DND-41 (cell line): ENCODE data around the gene SPSB1.
"Not testable (repeated sequence)": the region's sequence is repeated elsewhere in the genome, so short reads cannot be mapped to it uniquely, and the experiment has no call there.

ENCODE experiments used
- ATAC-seq: fragments of 200-7000 bp; cut with Tn5 transposase; 3 replicates; pipeline ENCODE4 v1.9.1; 2021; ENCODE audit warnings: low read depth; ENCODE audit not compliant: insufficient read depth
- DNase-seq: peaks from one replicate; pipeline ENCODE4 v3.0.0-alpha.2; 2020
- H2AFZ ChIP-seq: 2 replicates; pipeline ENCODE4 v1.6.0; 2012; ENCODE audit warnings: low read depth, low read length
- H3K27ac ChIP-seq: 2 replicates; pipeline ENCODE4 v1.5.1; 2012; ENCODE audit warnings: low read length, inconsistent platforms
- H3K27me3 ChIP-seq: fragments of 200-600 bp; sonication (generic); 2 replicates; pipeline ENCODE4 v1.6.0; 2012; ENCODE audit warnings: low read length, mild to moderate bottlenecking, inconsistent platforms; ENCODE audit not compliant: insufficient read depth, poor library complexity
- H3K36me3 ChIP-seq: 2 replicates; pipeline ENCODE4 v1.5.1; 2012; ENCODE audit warnings: low read length, inconsistent platforms; ENCODE audit not compliant: insufficient read depth
- H3K4me1 ChIP-seq: 2 replicates; pipeline ENCODE4 v1.5.1; 2012; ENCODE audit warnings: mild to moderate bottlenecking, low read length; ENCODE audit not compliant: insufficient read depth
- H3K4me2 ChIP-seq: 2 replicates; pipeline ENCODE4 v1.6.0; 2012; ENCODE audit warnings: mild to moderate bottlenecking, moderate library complexity, low read length, inconsistent platforms; ENCODE audit not compliant: insufficient read depth
- H3K4me3 ChIP-seq, 2 experiments: fragments of 200-600 bp in 1 of 2; shearing (Covaris generic) in 1 of 2; 2 replicates each; pipeline ENCODE4 v1.5.1; 2012 to 2016; ENCODE audit warnings: inconsistent platforms in 2 of 2, low read length in 2 of 2, mild to moderate bottlenecking in 2 of 2, low read depth in 1 of 2, moderate library complexity in 1 of 2
- H3K79me2 ChIP-seq: 2 replicates; pipeline ENCODE4 v1.6.0; 2012; ENCODE audit warnings: low read length, inconsistent platforms; ENCODE audit not compliant: insufficient read depth
- H3K9ac ChIP-seq: 2 replicates; pipeline ENCODE4 v1.6.0; 2012; ENCODE audit warnings: low read depth, mild to moderate bottlenecking, inconsistent platforms, low read length, moderate library complexity
- H3K9me3 ChIP-seq: 2 replicates; pipeline ENCODE4 v1.5.1; 2012; ENCODE audit warnings: low read length, moderate library complexity, mild to moderate bottlenecking, inconsistent platforms; ENCODE audit not compliant: insufficient read depth, severe bottlenecking
- H4K20me1 ChIP-seq: 2 replicates; pipeline ENCODE4 v1.6.0; 2012; ENCODE audit warnings: low read length; ENCODE audit not compliant: insufficient read depth
- CTCF ChIP-seq: IDR thresholded peaks from 2 replicates; pipeline ENCODE4 v1.5.1; 2012; ENCODE audit warnings: borderline replicate concordance, low read length, moderate library complexity, mild to moderate bottlenecking; ENCODE audit not compliant: poor library complexity, severe bottlenecking; ENCODE audit errors: extremely low read depth
- EZH2 ChIP-seq: IDR thresholded peaks from 3 replicates; pipeline ENCODE4 v1.6.1; 2012; ENCODE audit warnings: borderline replicate concordance, low read depth, mild to moderate bottlenecking, moderate library complexity, low read length, inconsistent platforms; ENCODE audit not compliant: severe bottlenecking

Gene SPSB1

GRCh38 chr1:9298282-9298681 lies 5.6 kb downstream of the SPSB1 start:
- Histone ChIP-seq H2AFZ (no peak overlapping the region), H3K9me3 (no peaks in the 10 kb centered on the region), H3K79me2 (peaks cover 99% of the 10 kb centered on the region), H3K4me3 (no peak overlapping the region), H3K4me2 (peak overlapping the region; percentile 0; the same call in 1 of the 2 replicates), H3K36me3 (peaks cover 48% of the 10 kb centered on the region), H3K27me3 (no peaks in the 10 kb centered on the region), H4K20me1 (peaks cover 91% of the 10 kb centered on the region), H3K9ac (no peak overlapping the region), H3K4me1 (peaks cover 76% of the 10 kb centered on the region), H3K27ac (no peak overlapping the region)
- ATAC-seq: no peak
- TF ChIP-seq EZH2: no peak
- TF ChIP-seq CTCF: no peak
- no peak for DNase-seq

- not testable (repeated sequence) for H3K9ac ChIP-seq, H3K27me3 ChIP-seq, ATAC-seq, H3K4me3 ChIP-seq, DNase-seq, H2AFZ ChIP-seq, H3K4me2 ChIP-seq, H3K9me3 ChIP-seq
- Histone ChIP-seq H4K20me1 (peaks cover 92% of the 10 kb centered on the region), H3K79me2 (peaks cover 99% of the 10 kb centered on the region), H3K4me1 (peaks cover 65% of the 10 kb centered on the region), H3K36me3 (peaks cover 58% of the 10 kb centered on the region), H3K27ac (peak overlapping the region; percentile 51)
These were observed 7.2 kb downstream of the SPSB1 start for GRCh38 chr1:9299571-9300541.

GRCh38 chr1:9300573-9300972 lies 7.9 kb downstream of the SPSB1 start:
- peak overlapping the region; percentile 11; the same call in 1 of the 2 replicates for H3K4me2 ChIP-seq
- H3K36me3 ChIP-seq: peaks cover 60% of the 10 kb centered on the region
- H4K20me1 ChIP-seq: peaks cover 92% of the 10 kb centered on the region
- peaks cover 99% of the 10 kb centered on the region for H3K79me2 ChIP-seq
- no peak overlapping the region for H2AFZ ChIP-seq
- ATAC-seq (0 out of 3 replicates have a peak, but pooled peaks have one; percentile 29), DNase-seq (no peak)
- no peaks in the 10 kb centered on the region for H3K9me3 ChIP-seq
- TF ChIP-seq CTCF: no peak
- TF ChIP-seq EZH2: no peak
- peak overlapping the region; percentile 51 for H3K27ac ChIP-seq
- no peaks in the 10 kb centered on the region for H3K27me3 ChIP-seq
- H3K4me3 ChIP-seq: no peak overlapping the region
- peaks cover 57% of the 10 kb centered on the region for H3K4me1 ChIP-seq
- H3K9ac ChIP-seq: no peak overlapping the region

- no peaks in the 10 kb centered on the region for H3K27me3 ChIP-seq
- H3K4me2 ChIP-seq: no peak overlapping the region
- peaks cover 92% of the 10 kb centered on the region for H4K20me1 ChIP-seq
- H3K4me1 ChIP-seq: peaks cover 38% of the 10 kb centered on the region
- TF ChIP-seq EZH2 (no peak), CTCF (no peak)
- H3K9me3 ChIP-seq: no peaks in the 10 kb centered on the region
- H3K4me3 ChIP-seq: no peak overlapping the region
- peak; percentile 20; the same call in 1 of the 3 replicates for ATAC-seq
- no peak overlapping the region for H2AFZ ChIP-seq
- H3K79me2 ChIP-seq: peaks cover 99% of the 10 kb centered on the region
- no peak overlapping the region for H3K9ac ChIP-seq
- no peak for DNase-seq
- peaks cover 40% of the 10 kb centered on the region for H3K36me3 ChIP-seq
- peak overlapping the region; percentile 56 for H3K27ac ChIP-seq
These were observed 10.2 kb downstream of the SPSB1 start for GRCh38 chr1:9302745-9303524.
